ENCODE results near the gene HOXD1. TPM values are rescaled to one million over a fixed set of nuclear protein-coding genes. Genes with fewer than 3 reads are reported as not detected.

Gene HOXD1
- total RNA-seq, 1 donor = under 0.01 TPM

DNA sequence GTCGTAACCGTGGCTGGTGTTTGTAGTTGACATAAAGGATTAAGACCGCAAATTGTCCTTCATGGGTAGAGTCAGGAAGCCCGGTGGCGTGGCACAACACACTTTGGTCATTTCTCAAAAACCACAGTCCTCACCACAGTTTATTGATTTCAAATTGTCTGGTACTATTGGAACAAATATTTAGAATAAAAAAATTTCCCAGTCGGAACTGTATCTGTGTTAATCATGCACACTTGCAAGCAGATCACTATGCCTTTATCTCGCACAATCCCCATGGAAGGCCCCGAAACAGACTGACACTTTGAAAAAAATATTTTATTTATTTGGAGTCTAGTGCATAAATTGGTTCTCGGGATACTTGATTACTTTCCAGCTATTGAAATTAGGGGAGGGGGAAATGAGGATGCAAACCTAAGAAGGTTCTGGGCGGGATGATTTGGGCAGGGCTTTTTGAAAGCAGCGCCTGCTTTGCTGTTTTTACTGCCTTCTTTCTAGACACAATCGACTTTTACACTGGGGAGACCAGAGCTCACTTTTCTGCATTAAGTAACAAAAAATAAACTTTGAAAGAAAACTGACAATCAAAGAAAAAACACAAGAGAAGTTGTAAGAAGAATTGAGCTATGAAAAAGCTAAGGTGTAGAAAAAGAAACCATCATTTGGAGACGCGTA is 15.4 kb upstream of the HOXD1 start:
- H3K4me3 ChIP-seq (ENCODE audit: low read depth, low read length) = no peak overlapping the region
- DNase-seq (ENCODE audit: low read depth) = no peak
- TF ChIP-seq, protein P1, sequence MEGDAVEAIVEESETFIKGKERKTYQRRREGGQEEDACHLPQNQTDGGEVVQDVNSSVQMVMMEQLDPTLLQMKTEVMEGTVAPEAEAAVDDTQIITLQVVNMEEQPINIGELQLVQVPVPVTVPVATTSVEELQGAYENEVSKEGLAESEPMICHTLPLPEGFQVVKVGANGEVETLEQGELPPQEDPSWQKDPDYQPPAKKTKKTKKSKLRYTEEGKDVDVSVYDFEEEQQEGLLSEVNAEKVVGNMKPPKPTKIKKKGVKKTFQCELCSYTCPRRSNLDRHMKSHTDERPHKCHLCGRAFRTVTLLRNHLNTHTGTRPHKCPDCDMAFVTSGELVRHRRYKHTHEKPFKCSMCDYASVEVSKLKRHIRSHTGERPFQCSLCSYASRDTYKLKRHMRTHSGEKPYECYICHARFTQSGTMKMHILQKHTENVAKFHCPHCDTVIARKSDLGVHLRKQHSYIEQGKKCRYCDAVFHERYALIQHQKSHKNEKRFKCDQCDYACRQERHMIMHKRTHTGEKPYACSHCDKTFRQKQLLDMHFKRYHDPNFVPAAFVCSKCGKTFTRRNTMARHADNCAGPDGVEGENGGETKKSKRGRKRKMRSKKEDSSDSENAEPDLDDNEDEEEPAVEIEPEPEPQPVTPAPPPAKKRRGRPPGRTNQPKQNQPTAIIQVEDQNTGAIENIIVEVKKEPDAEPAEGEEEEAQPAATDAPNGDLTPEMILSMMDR (IDR thresholded peaks at IDR 0.05; ENCODE audit: insufficient read depth, low read depth, low read length) = no peak

DNA sequence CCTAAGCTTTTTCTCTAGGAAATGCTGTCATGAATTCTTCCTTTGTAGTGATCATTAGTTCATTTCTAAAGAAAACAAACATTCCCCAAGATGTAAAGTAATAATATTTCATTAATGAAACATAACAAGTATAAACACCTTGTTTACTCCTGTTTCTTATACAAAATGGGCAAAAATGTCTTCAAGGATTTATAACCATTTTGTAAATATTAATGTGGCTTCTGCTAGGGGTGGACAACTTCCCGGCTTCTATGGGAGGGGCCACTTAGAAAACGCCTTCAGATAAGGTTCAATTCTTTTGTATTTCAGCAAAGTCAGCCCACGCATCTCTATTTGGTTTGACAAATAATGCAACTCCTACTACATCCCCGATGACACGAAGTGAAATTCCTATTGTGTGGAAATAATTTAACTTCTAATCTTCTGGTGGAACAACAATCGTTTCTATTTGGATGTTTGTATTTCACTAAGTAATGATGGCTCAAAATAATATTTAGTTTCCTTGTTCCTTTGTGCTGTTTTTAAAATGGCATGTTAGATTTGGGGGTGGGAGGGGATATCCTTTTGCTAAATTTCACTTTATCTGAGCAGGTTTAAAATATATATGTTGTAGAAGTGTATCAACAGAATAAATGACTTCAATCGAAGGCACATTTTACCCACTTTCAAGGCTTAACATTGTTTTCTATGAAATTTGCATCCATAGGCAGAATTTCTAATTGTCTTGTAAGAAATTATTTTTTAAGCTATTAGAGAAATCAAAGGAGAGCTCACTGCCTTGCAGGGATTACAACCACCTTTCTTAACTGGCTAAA is 14.7 kb upstream of the HOXD1 start:
- no peak for DNase-seq (ENCODE audit: low read depth)
- TF ChIP-seq, protein P1 (IDR thresholded peaks at IDR 0.05; ENCODE audit: insufficient read depth, low read depth, low read length) = no peak
- H3K4me3 ChIP-seq (ENCODE audit: low read depth, low read length) = no peak overlapping the region

DNA sequence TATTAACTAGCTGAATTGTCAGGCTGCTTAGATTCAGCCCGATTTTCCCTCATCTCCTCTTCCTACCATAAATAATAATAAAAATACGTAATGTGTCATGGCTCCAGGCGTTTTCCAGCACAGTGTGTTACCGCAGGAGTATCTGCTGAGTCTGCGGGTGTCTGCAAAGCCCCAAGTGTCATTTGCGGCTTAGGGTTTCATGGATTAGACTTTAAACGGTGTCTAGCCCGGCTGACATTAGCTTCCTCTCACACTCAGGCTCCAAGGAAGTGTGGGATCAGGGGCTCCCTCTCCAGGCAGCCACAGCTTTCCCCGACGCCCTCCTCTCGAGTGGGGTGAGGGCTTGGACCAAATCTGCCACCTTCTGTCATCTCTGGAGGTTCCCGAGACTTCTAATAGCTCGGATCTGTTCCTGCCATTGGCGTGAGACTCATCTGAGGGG is 14.1 kb upstream of the HOXD1 start:
- no peak overlapping the region for H3K4me3 ChIP-seq (ENCODE audit: low read depth, low read length)
- DNase-seq (ENCODE audit: low read depth) = peak; percentile 43
- TF ChIP-seq, protein P1 (IDR thresholded peaks at IDR 0.05; ENCODE audit: insufficient read depth, low read depth, low read length) = no peak

DNA sequence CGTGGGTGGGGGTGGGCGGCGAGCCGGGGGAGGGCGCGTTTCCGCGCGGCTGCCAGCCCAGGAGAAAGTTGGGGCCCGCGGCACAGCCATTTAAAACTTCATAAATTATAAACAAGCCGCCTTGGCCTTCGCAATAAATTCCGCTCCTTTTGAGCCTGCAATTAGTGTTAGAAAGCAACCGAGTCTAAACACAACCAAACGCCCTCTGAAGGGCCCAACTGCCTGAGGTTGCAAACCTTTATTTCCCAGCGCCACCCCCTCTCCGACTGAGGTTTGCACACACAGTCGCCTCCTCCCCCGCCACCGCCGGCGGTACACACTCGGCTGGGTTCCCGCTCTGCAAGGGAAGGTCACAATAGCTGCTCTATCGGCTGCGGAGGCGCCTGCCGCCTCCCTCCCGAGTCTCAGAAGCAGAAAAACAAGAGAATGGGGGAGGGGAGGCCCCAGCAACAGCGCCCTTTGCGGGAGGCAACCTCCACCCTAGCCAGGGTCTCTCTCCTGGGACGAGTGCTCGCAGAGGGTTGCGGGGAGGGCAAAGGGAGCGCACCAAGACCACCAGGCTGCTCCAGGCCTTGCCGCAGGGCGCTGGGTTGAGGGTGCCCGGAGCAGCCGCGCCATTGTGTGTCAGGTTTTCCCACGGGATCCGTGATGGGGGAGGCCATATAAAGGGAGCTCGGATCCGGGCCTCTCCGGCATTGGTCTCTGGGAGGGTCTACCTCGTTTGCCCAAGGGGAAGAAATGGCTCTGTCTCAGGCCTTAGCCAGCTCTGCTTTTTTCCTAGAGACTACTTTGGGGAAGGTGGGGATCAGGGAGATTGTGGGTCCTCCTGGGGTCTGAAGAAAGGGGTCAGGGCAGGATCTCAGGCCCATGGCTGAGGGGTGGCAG is 13.4 kb upstream of the HOXD1 start:
- DNase-seq (ENCODE audit: low read depth) = no peak
- TF ChIP-seq, protein P1 (IDR thresholded peaks at IDR 0.05; ENCODE audit: insufficient read depth, low read depth, low read length) = no peak
- H3K4me3 ChIP-seq (ENCODE audit: low read depth, low read length) = peak overlapping the region; percentile 9

DNA sequence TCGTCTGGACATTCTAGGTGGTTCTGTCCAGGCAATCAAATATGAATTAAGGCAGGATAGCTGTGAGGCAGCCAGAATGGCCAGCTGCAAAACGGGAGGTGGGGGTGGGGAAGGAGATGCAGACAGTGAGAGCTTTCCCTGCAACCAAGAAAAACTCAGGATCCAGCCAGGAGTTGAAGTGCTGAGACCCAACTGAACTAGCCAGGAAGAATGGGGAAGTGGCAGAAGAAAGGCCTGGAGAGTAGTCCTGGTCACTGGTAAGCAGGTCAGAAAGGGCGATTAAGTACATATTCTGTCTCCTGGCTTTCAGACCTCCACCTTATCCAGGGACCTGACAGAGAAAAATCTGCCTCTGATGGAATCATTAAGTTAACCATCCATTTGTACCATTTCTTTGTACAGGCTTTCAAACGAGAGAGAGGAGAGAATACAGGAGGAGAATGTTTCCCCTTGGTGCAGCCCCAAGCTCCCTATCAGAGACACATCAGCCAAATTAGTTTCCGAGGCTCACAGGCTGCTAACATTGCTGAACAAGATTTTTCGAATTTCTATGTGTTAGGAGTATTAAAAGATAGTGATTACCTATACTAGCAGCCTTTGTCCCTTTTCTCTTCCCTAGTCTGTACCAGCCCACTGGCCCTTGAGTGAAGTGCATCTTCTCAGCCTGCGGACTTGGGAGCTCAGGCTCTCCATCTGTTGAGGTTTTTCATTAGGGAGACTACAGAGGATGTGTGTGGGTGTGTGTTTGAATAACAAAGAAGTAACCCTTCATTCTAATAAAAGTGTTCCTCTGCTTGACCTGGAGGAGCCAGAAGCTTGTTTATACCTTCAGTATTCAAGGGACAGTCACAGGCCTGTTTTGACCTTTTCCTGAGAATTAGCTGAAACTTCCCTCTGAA is 12.5 kb upstream of the HOXD1 start:
- DNase-seq (ENCODE audit: low read depth) = no peak
- H3K4me3 ChIP-seq (ENCODE audit: low read depth, low read length) = no peak overlapping the region
- TF ChIP-seq, protein P1 (IDR thresholded peaks at IDR 0.05; ENCODE audit: insufficient read depth, low read depth, low read length) = no peak
